ENCODE results near the gene OR51L1.

GRCh38 chr11:5046754-5047330, 52.2 kb downstream of the OR51L1 start:
- no peak for TF ChIP-seq POLR2A (IDR thresholded peaks at IDR 0.05)
- no peak for TF ChIP-seq POLR2AphosphoS5 (IDR thresholded peaks at IDR 0.05)
- no peak for TF ChIP-seq CTCF (IDR thresholded peaks at IDR 0.05)

All from suprapubic skin (tissue), 4 donors.